ENCODE results near the gene CBARP. TPM values are rescaled to one million over a fixed set of nuclear protein-coding genes. Genes with fewer than 3 reads are reported as not detected.
A peak's percentile ranks its signal among the peaks of the same experiment; 100 is the strongest.

The CBARP gene
- total RNA-seq, 1 donor = 1.8 TPM

- no peak overlapping the region for H2AFZ ChIP-seq (ENCODE audit: low read length)
- H3K27me3 ChIP-seq (ENCODE audit: insufficient read depth, low read length) = no peaks in the 10 kb centered on the region
- no peak overlapping the region for H3K27ac ChIP-seq (ENCODE audit: low read depth, low read length)
- no peak for TF ChIP-seq CTCF (IDR thresholded peaks at IDR 0.05; ENCODE audit: extremely low read depth, low read depth, low read length)
- H3K36me3 ChIP-seq (ENCODE audit: insufficient read depth, low read length) = peaks cover 19% of the 10 kb centered on the region
- peaks cover 18% of the 10 kb centered on the region for H4K20me1 ChIP-seq (ENCODE audit: insufficient read depth, low read length)
- peaks cover 16% of the 10 kb centered on the region for H3K79me2 ChIP-seq (ENCODE audit: insufficient read depth, low read length)
- H3K9me3 ChIP-seq (ENCODE audit: low read depth, low read length) = no peaks in the 10 kb centered on the region
- no peak overlapping the region for H3K4me3 ChIP-seq (ENCODE audit: insufficient read depth, low read length)
- no peaks in the 10 kb centered on the region for H3K4me1 ChIP-seq (ENCODE audit: insufficient read depth, low read length)
- DNase-seq (ENCODE audit: insufficient read length, low spot score, missing footprints) = peak; percentile 91
- H3K4me2 ChIP-seq (ENCODE audit: insufficient read depth, low read length) = no peak overlapping the region
Observed at GRCh38 chr19:1231729-1232637, 5.8 kb downstream of the CBARP start.

- no peak overlapping the region for H3K4me2 ChIP-seq (ENCODE audit: insufficient read depth, low read length)
- H3K27ac ChIP-seq (ENCODE audit: low read depth, low read length) = no peak overlapping the region
- H3K9me3 ChIP-seq (ENCODE audit: low read depth, low read length) = no peaks in the 10 kb centered on the region
- H3K4me1 ChIP-seq (ENCODE audit: insufficient read depth, low read length) = no peaks in the 10 kb centered on the region
- H4K20me1 ChIP-seq (ENCODE audit: insufficient read depth, low read length) = peaks cover 13% of the 10 kb centered on the region
- H3K79me2 ChIP-seq (ENCODE audit: insufficient read depth, low read length) = peaks cover 9% of the 10 kb centered on the region
- no peak overlapping the region for H2AFZ ChIP-seq (ENCODE audit: low read length)
- H3K4me3 ChIP-seq (ENCODE audit: insufficient read depth, low read length) = no peak overlapping the region
- H3K36me3 ChIP-seq (ENCODE audit: insufficient read depth, low read length) = peaks cover 19% of the 10 kb centered on the region
- peak; percentile 90 for DNase-seq (ENCODE audit: insufficient read length, low spot score, missing footprints)
- H3K27me3 ChIP-seq (ENCODE audit: insufficient read depth, low read length) = no peaks in the 10 kb centered on the region
- no peak for TF ChIP-seq CTCF (IDR thresholded peaks at IDR 0.05; ENCODE audit: extremely low read depth, low read depth, low read length)
Observed at GRCh38 chr19:1230783-1231489, 6.9 kb downstream of the CBARP start.

- Histone ChIP-seq H4K20me1 (ENCODE audit: insufficient read depth, low read length) (peaks cover 11% of the 10 kb centered on the region), H3K9me3 (ENCODE audit: low read depth, low read length) (no peaks in the 10 kb centered on the region), H3K4me1 (ENCODE audit: insufficient read depth, low read length) (no peaks in the 10 kb centered on the region), H3K36me3 (ENCODE audit: insufficient read depth, low read length) (peaks cover 19% of the 10 kb centered on the region), H2AFZ (ENCODE audit: low read length) (no peak overlapping the region), H3K79me2 (ENCODE audit: insufficient read depth, low read length) (peaks cover 1% of the 10 kb centered on the region), H3K4me3 (ENCODE audit: insufficient read depth, low read length) (no peak overlapping the region), H3K27ac (ENCODE audit: low read depth, low read length) (no peak overlapping the region), H3K4me2 (ENCODE audit: insufficient read depth, low read length) (no peak overlapping the region), H3K27me3 (ENCODE audit: insufficient read depth, low read length) (no peaks in the 10 kb centered on the region)
- peak; percentile 88 for DNase-seq (ENCODE audit: insufficient read length, low spot score, missing footprints)
- no peak for TF ChIP-seq CTCF (IDR thresholded peaks at IDR 0.05; ENCODE audit: extremely low read depth, low read depth, low read length)
Observed at GRCh38 chr19:1229924-1230782, 7.7 kb downstream of the CBARP start.

Measured in osteoblast (primary cell).